PC-9 (cell line): ENCODE data around the gene SETD3. TPM values are rescaled to one million over a fixed set of nuclear protein-coding genes. Genes with fewer than 3 reads are reported as not detected.
A peak's percentile ranks its signal among the peaks of the same experiment; 100 is the strongest.

Experiments
- BruUV-seq: library from RNA; stranded (reverse); fragments of 400-500 nt; replicated peaks from 2 replicates; lab custom pipeline; 2021; lab: Mats Ljungman, UMichigan
- CTCF ChIA-PET: fragments of 300-600 bp; sonication (Branson Sonifier 250); formaldehyde crosslinking; loops from one replicate; lab custom pipeline; 2022; ENCODE audit warnings: antibody characterized with exemption; lab: Charles Lee
- POLR2A ChIA-PET: fragments of 300-600 bp; sonication (Branson Sonifier 250); formaldehyde crosslinking; loops from one replicate; lab custom pipeline; 2022; ENCODE audit warnings: antibody characterized with exemption; ENCODE audit not compliant: unreplicated experiment; lab: Charles Lee
- DNase-seq, 2 experiments: peaks; one replicate each; pipeline versions ENCODE4 v3.0.0 to v3.0.0-alpha.2; 2015 to 2022; ENCODE audit warnings: mixed read lengths in 1 of 2
- H2AFZ ChIP-seq: fragments of 200-600 bp; sonication (generic); 2 replicates; pipeline ENCODE4 v1.8.1; 2017; ENCODE audit warnings: antibody characterized with exemption
- H3F3A ChIP-seq: fragments of 200-600 bp; sonication (generic); 2 replicates; pipeline ENCODE4 v1.8.1; 2017; ENCODE audit warnings: antibody characterized with exemption, mild to moderate bottlenecking, low read depth; ENCODE audit not compliant: insufficient read depth
- H3K27ac ChIP-seq: fragments of 200-600 bp; sonication (generic); 2 replicates; pipeline ENCODE4 v1.6.1; 2016; ENCODE audit warnings: mixed run types
- H3K27me3 ChIP-seq: fragments of 200-600 bp; sonication (generic); 2 replicates; pipeline ENCODE4 v1.6.1; 2016; ENCODE audit warnings: low read depth, mixed run types; ENCODE audit not compliant: insufficient read depth
- H3K36me3 ChIP-seq: fragments of 200-600 bp; sonication (generic); 2 replicates; pipeline ENCODE4 v1.6.1; 2016; ENCODE audit warnings: low read depth, mixed run types
- H3K4me1 ChIP-seq: fragments of 200-600 bp; sonication (generic); replicated peaks from 2 replicates; pipeline ENCODE4 v1.6.1; 2016; ENCODE audit warnings: mixed run types; ENCODE audit not compliant: insufficient read depth
- H3K4me2 ChIP-seq: fragments of 200-600 bp; sonication (generic); 2 replicates; pipeline ENCODE4 v1.6.1; 2017; ENCODE audit warnings: mixed run types
- H3K4me3 ChIP-seq: fragments of 200-600 bp; sonication (generic); 2 replicates; pipeline ENCODE4 v1.6.1; 2016; ENCODE audit warnings: mixed run types
- H3K79me2 ChIP-seq: fragments of 200-600 bp; sonication (generic); 2 replicates; pipeline ENCODE4 v1.6.1; 2017; ENCODE audit warnings: low read depth, mixed run types
- H3K9me2 ChIP-seq: fragments of 200-600 bp; sonication (generic); 2 replicates; pipeline ENCODE4 v1.8.1; 2017; ENCODE audit warnings: mild to moderate bottlenecking; ENCODE audit not compliant: insufficient read depth
- H3K9me3 ChIP-seq: fragments of 200-600 bp; sonication (generic); 2 replicates; pipeline ENCODE4 v1.8.1; 2016; ENCODE audit warnings: low read depth; ENCODE audit not compliant: insufficient read depth
- H4K20me1 ChIP-seq: fragments of 200-600 bp; sonication (generic); 2 replicates; pipeline ENCODE4 v1.8.1; 2017; ENCODE audit not compliant: insufficient read depth
- CTCF ChIP-seq: fragments of 200-600 bp; sonication (generic); conservative IDR thresholded peaks from 2 replicates; pipeline ENCODE4 v1.6.1; 2017; ENCODE audit warnings: mixed run types, antibody characterized with exemption, mild to moderate bottlenecking, moderate library complexity
- EZH2 ChIP-seq: fragments of 200-600 bp; sonication (generic); IDR thresholded peaks from 2 replicates; pipeline ENCODE4 v1.8.0; 2017; ENCODE audit warnings: antibody characterized with exemption, low read depth
- intact Hi-C: fragments of 100-400 bp; cut with micrococcal nuclease; formaldehyde crosslinking; loops from one replicate; pipeline ENCODE4 v1.10.0; 2022; ENCODE audit not compliant: unreplicated experiment
- total RNA-seq: library from RNA; stranded (reverse); gene quantifications from 2 replicates; pipeline ENCODE4 v1.2.3, GENCODE V29; 2021

SETD3 gene
- total RNA-seq, 1 experiment from 2014 or later, result 13.4 TPM

GRCh38 chr14:99382781-99383471 lies 97.7 kb downstream of the SETD3 start:
- Histone ChIP-seq H4K20me1 (no peaks in the 10 kb centered on the region), H3K27me3 (no peaks in the 10 kb centered on the region), H3K27ac (no peak overlapping the region), H2AFZ (0 out of 2 replicates have a peak overlapping the region, but pooled peaks have one; percentile 71), H3K4me1 (peaks cover 19% of the 10 kb centered on the region), H3K9me2 (no peaks in the 10 kb centered on the region), H3K36me3 (no peaks in the 10 kb centered on the region), H3K4me2 (peak overlapping the region; percentile 76), H3K4me3 (no peak overlapping the region; the same call in 1 of the 2 replicates), H3F3A (peaks cover 11% of the 10 kb centered on the region; the same call in 1 of the 2 replicates), H3K79me2 (no peaks in the 10 kb centered on the region), H3K9me3 (no peaks in the 10 kb centered on the region)
- DNase-seq, result peak; percentile 44 to 76
- intact Hi-C loops, result loop anchor here (10.0 kb wide), 1 partner anchor 302 kb away; the partner anchor contains the start of gene CYP46A1
- ChIA-PET CTCF (no interaction called here), POLR2A (no interaction called here)
- BruUV-seq, result no TSS peak
- TF ChIP-seq CTCF (no peak), EZH2 (no peak)

- no TSS peak for BruUV-seq
- Histone ChIP-seq H4K20me1 (no peaks in the 10 kb centered on the region), H3K27me3 (no peaks in the 10 kb centered on the region), H3K27ac (no peak overlapping the region), H3K4me1 (peaks cover 19% of the 10 kb centered on the region), H3K9me3 (no peaks in the 10 kb centered on the region), H3K9me2 (no peaks in the 10 kb centered on the region), H2AFZ (no peak overlapping the region), H3K36me3 (no peaks in the 10 kb centered on the region), H3K4me3 (no peak overlapping the region), H3F3A (peaks cover 11% of the 10 kb centered on the region; the same call in 1 of the 2 replicates), H3K4me2 (no peak overlapping the region), H3K79me2 (no peaks in the 10 kb centered on the region)
- ChIA-PET CTCF (no interaction called here), POLR2A (no interaction called here)
- intact Hi-C loops, result loop anchor here (10.0 kb wide), 1 partner anchor 303 kb away; the partner anchor contains the start of gene CYP46A1
- DNase-seq, result no peak
- TF ChIP-seq EZH2, result no peak
- TF ChIP-seq CTCF, result no peak
Measured at GRCh38 chr14:99382071-99382470, 98.6 kb downstream of the SETD3 start.

- Histone ChIP-seq H2AFZ (no peak overlapping the region), H3K36me3 (no peaks in the 10 kb centered on the region), H3K27me3 (no peaks in the 10 kb centered on the region), H3K9me3 (no peaks in the 10 kb centered on the region), H3K4me1 (peaks cover 19% of the 10 kb centered on the region), H3K4me3 (no peak overlapping the region), H4K20me1 (no peaks in the 10 kb centered on the region), H3K9me2 (no peaks in the 10 kb centered on the region), H3K27ac (no peak overlapping the region), H3K4me2 (no peak overlapping the region), H3F3A (peaks cover 11% of the 10 kb centered on the region; the same call in 1 of the 2 replicates), H3K79me2 (no peaks in the 10 kb centered on the region)
- DNase-seq, result no peak
- POLR2A ChIA-PET, result no interaction called here
- intact Hi-C loops, result loop anchor here (10.0 kb wide), 1 partner anchor 303 kb away; the partner anchor contains the start of gene CYP46A1
- BruUV-seq, result no TSS peak
- CTCF ChIA-PET, result no interaction called here
- TF ChIP-seq CTCF, result no peak
- TF ChIP-seq EZH2, result no peak
Measured at GRCh38 chr14:99381688-99382060, 99.0 kb downstream of the SETD3 start.
